NB4 (cell line): ENCODE results near the gene DIS3L2.

Experiments used
- DNase-seq: peaks from one replicate; pipeline ENCODE4 v3.0.0; 2010; ENCODE audit warnings: low read depth
- H3K4me3 ChIP-seq: one replicate; pipeline ENCODE4 v1.5.1; 2011; ENCODE audit warnings: mild to moderate bottlenecking, low read depth, low read length, moderate library complexity
- CTCF ChIP-seq: IDR thresholded peaks from one replicate; pipeline ENCODE4 v1.5.1; 2012; ENCODE audit warnings: low read depth, low read length
- MAX ChIP-seq: IDR thresholded peaks from 2 replicates; pipeline ENCODE4 v1.6.1; 2011; ENCODE audit warnings: low read depth, low read length
- MYC ChIP-seq: IDR thresholded peaks from 2 replicates; pipeline ENCODE4 v1.6.1; 2011; ENCODE audit warnings: low read depth, low read length
- POLR2A ChIP-seq: IDR thresholded peaks from 2 replicates; pipeline ENCODE4 v1.6.1; 2011; ENCODE audit warnings: mild to moderate bottlenecking; ENCODE audit not compliant: insufficient read length; ENCODE audit errors: extremely low read depth

DIS3L2 gene

GRCh38 chr2:232211743-232212686 is 250.5 kb downstream of the DIS3L2 start:
- peak; percentile 38 for DNase-seq
- H3K4me3 ChIP-seq: no peak overlapping the region
- TF ChIP-seq MAX (0 out of 2 replicates have a peak, but pooled peaks have one; percentile 13), MYC (no peak), CTCF (no peak), POLR2A (no peak)

GRCh38 chr2:232213176-232213575 is 251.7 kb downstream of the DIS3L2 start:
- no peak for DNase-seq
- TF ChIP-seq POLR2A (no peak), CTCF (no peak), MYC (no peak), MAX (no peak)
- no peak overlapping the region for H3K4me3 ChIP-seq

GRCh38 chr2:232214053-232214452 is 252.5 kb downstream of the DIS3L2 start:
- TF ChIP-seq MAX (no peak), POLR2A (no peak), CTCF (no peak), MYC (no peak)
- DNase-seq: no peak
- H3K4me3 ChIP-seq: no peak overlapping the region

GRCh38 chr2:232216028-232216427 is 254.5 kb downstream of the DIS3L2 start:
- TF ChIP-seq POLR2A (no peak), MAX (no peak), CTCF (no peak), MYC (no peak)
- no peak for DNase-seq
- no peak overlapping the region for H3K4me3 ChIP-seq

- no peak for DNase-seq
- no peak for TF ChIP-seq CTCF
- no peak for TF ChIP-seq MYC
- no peak for TF ChIP-seq MAX
- H3K4me3 ChIP-seq: no peak overlapping the region
These were observed 257.4 kb downstream of the DIS3L2 start for GRCh38 chr2:232218778-232219495.
